HG03060 (cell line): Measurements from ENCODE around the gene PDZD2.

ENCODE experiments used
- ATAC-seq: cut with Tn5 transposase; IDR thresholded peaks from one replicate; pipeline ENCODE4 v1.9.1; 2021; ENCODE audit warnings: low read depth, moderate number of reproducible peaks; ENCODE audit not compliant: unreplicated experiment

Gene PDZD2

GRCh38 chr5:31908396-31908795 lies 269.5 kb downstream of the PDZD2 start:
- ATAC-seq: no peak

- ATAC-seq: no peak
Observed at GRCh38 chr5:31909073-31909472, 270.1 kb downstream of the PDZD2 start.

- ATAC-seq: no peak
Observed at GRCh38 chr5:31911291-31912265, 272.6 kb downstream of the PDZD2 start.

GRCh38 chr5:31913808-31914207 lies 274.9 kb downstream of the PDZD2 start:
- no peak for ATAC-seq

- no peak for ATAC-seq
Observed at GRCh38 chr5:31916327-31916726, 277.4 kb downstream of the PDZD2 start.

- no peak for ATAC-seq
Observed at GRCh38 chr5:31918739-31919138, 279.8 kb downstream of the PDZD2 start.

GRCh38 chr5:31921852-31922305 lies 282.9 kb downstream of the PDZD2 start:
- no peak for ATAC-seq

GRCh38 chr5:31924005-31924404 lies 285.1 kb downstream of the PDZD2 start:
- ATAC-seq: no peak

- ATAC-seq: no peak
Observed at GRCh38 chr5:31931874-31932273, 292.9 kb downstream of the PDZD2 start.

GRCh38 chr5:31934156-31934555 lies 295.2 kb downstream of the PDZD2 start:
- ATAC-seq: no peak

- no peak for ATAC-seq
Observed at GRCh38 chr5:31935496-31936369, 296.8 kb downstream of the PDZD2 start.

GRCh38 chr5:31936683-31937082 lies 297.8 kb downstream of the PDZD2 start:
- ATAC-seq: no peak

GRCh38 chr5:31937226-31937625 lies 298.3 kb downstream of the PDZD2 start:
- no peak for ATAC-seq

GRCh38 chr5:31937703-31938102 lies 298.8 kb downstream of the PDZD2 start:
- no peak for ATAC-seq

- no peak for ATAC-seq
Observed at GRCh38 chr5:31939151-31939550, 300.2 kb downstream of the PDZD2 start.

GRCh38 chr5:31941151-31941755 lies 302.3 kb downstream of the PDZD2 start:
- no peak for ATAC-seq

GRCh38 chr5:31942546-31942945 lies 303.6 kb downstream of the PDZD2 start:
- no peak for ATAC-seq

GRCh38 chr5:31944684-31945445 lies 305.9 kb downstream of the PDZD2 start:
- no peak for ATAC-seq

- ATAC-seq: no peak
Observed at GRCh38 chr5:31948006-31948405, 309.1 kb downstream of the PDZD2 start.

- ATAC-seq: no peak
Observed at GRCh38 chr5:31952067-31952466, 313.1 kb downstream of the PDZD2 start.
